Muscle of back (tissue), 11 donors: ENCODE results near the gene BTBD2. TPM values are rescaled to one million over a fixed set of nuclear protein-coding genes. Genes with fewer than 3 reads are reported as not detected.

Source experiments
- DNase-seq, 3 donors: peaks; one replicate each; pipeline versions ENCODE4 v3.0.0 to v3.0.0-alpha.2; 2013
- polyA plus RNA-seq, 10 donors: library from polyadenylated mRNA; unstranded; fragments of 120-200 nt; gene quantifications; one replicate each; pipeline ENCODE4 v1.2.1, GENCODE V29; 2013; ENCODE audit not compliant: insufficient read length in 10 of 10

BTBD2 gene
- polyA plus RNA-seq, 10 donors: 49.9 to 89.7 (median 65.0) TPM

GRCh38 chr19:1943661-1944087 is 71.8 kb downstream of the BTBD2 start:
- no peak for DNase-seq

GRCh38 chr19:1942934-1943555 is 72.5 kb downstream of the BTBD2 start:
- peak in 2 of 3 donors; percentile 12 to 30 for DNase-seq

- peak; percentile 43 to 83 (median 73) for DNase-seq
Observed at GRCh38 chr19:1942078-1942933, 73.2 kb downstream of the BTBD2 start.

GRCh38 chr19:1941146-1942077 is 74.1 kb downstream of the BTBD2 start, which contains the start of gene CSNK1G2:
TSS of gene CSNK1G2 (plus strand) at chr19:1941172. CDS start at chr19:1969773, 28,601 bp downstream.
- DNase-seq: no peak

GRCh38 chr19:1938071-1938470 is 77.4 kb downstream of the BTBD2 start:
- DNase-seq: no peak

- DNase-seq: no peak
Observed at GRCh38 chr19:1936916-1937610, 78.5 kb downstream of the BTBD2 start.

- no peak for DNase-seq
Observed at GRCh38 chr19:1936430-1936829, 79.1 kb downstream of the BTBD2 start.

- DNase-seq: peak; percentile 28 to 56 (median 42)
Observed at GRCh38 chr19:1935484-1936208, 79.9 kb downstream of the BTBD2 start.

Other genes with a start within 250 kb of the BTBD2 start
- gene ATP8B3, start 203.4 kb downstream of the BTBD2 start, polyA plus RNA-seq: under 1 TPM; 0.51 to 0.80 (median 0.70) TPM
- gene REXO1, start 167.2 kb downstream of the BTBD2 start, polyA plus RNA-seq: 10 to 100 TPM; 16.1 to 27.6 (median 23.0) TPM
- gene KLF16, start 152.1 kb downstream of the BTBD2 start, polyA plus RNA-seq: 10 to 100 TPM in 4 of 10 donors, 1 to 10 TPM in 6; 5.6 to 13.2 (median 8.5) TPM
- 10 to 100 TPM; 37.7 to 69.5 (median 43.3) TPM for gene ABHD17A, start 130.2 kb downstream of the BTBD2 start, polyA plus RNA-seq
- 1 to 10 TPM; 1.0 to 2.5 (median 1.9) TPM for gene ADAT3, start 110.3 kb downstream of the BTBD2 start, polyA plus RNA-seq
- 10 to 100 TPM; 21.0 to 34.3 (median 27.3) TPM for gene SCAMP4, start 110.3 kb downstream of the BTBD2 start, polyA plus RNA-seq
- 10 to 100 TPM; 27.5 to 50.2 (median 36.4) TPM for gene CSNK1G2, start 74.5 kb downstream of the BTBD2 start, polyA plus RNA-seq
- gene MKNK2, start 35.5 kb upstream of the BTBD2 start, polyA plus RNA-seq: 10 to 100 TPM; 59.6 to 92.7 (median 76.8) TPM
- 10 to 100 TPM; 13.5 to 19.9 (median 15.6) TPM for gene MOB3A, start 80.6 kb upstream of the BTBD2 start, polyA plus RNA-seq
- 1 to 10 TPM; 1.1 to 3.9 (median 1.7) TPM for gene IZUMO4, start 81.2 kb upstream of the BTBD2 start, polyA plus RNA-seq
- 10 to 100 TPM; 52.0 to 77.1 (median 62.3) TPM for gene AP3D1, start 135.9 kb upstream of the BTBD2 start, polyA plus RNA-seq
- gene DOT1L, start 148.2 kb upstream of the BTBD2 start, polyA plus RNA-seq: 10 to 100 TPM; 17.3 to 22.6 (median 20.4) TPM
- gene PLEKHJ1, start 220.6 kb upstream of the BTBD2 start, polyA plus RNA-seq: 10 to 100 TPM; 46.6 to 83.3 (median 62.3) TPM
- 10 to 100 TPM; 48.0 to 78.1 (median 59.7) TPM for gene SF3A2, start 221.1 kb upstream of the BTBD2 start, polyA plus RNA-seq
- 1 to 10 TPM; 1.4 to 6.6 (median 3.0) TPM for gene AMH, start 233.6 kb upstream of the BTBD2 start, polyA plus RNA-seq
- gene JSRP1, start 240.7 kb upstream of the BTBD2 start, polyA plus RNA-seq: 10 to 100 TPM; 46.9 to 73.3 (median 52.7) TPM